ENCODE results near the gene HNRNPA1. TPM values are rescaled to one million over a fixed set of nuclear protein-coding genes. Genes with fewer than 3 reads are reported as not detected.
A peak's percentile ranks its signal among the peaks of the same experiment; 100 is the strongest.
"Not testable (repeated sequence)": the region's sequence is repeated elsewhere in the genome, so short reads cannot be mapped to it uniquely, and the experiment has no call there.

HNRNPA1 gene
- total RNA-seq, 1 experiment from 2014 or later = 1,426 TPM

DNA sequence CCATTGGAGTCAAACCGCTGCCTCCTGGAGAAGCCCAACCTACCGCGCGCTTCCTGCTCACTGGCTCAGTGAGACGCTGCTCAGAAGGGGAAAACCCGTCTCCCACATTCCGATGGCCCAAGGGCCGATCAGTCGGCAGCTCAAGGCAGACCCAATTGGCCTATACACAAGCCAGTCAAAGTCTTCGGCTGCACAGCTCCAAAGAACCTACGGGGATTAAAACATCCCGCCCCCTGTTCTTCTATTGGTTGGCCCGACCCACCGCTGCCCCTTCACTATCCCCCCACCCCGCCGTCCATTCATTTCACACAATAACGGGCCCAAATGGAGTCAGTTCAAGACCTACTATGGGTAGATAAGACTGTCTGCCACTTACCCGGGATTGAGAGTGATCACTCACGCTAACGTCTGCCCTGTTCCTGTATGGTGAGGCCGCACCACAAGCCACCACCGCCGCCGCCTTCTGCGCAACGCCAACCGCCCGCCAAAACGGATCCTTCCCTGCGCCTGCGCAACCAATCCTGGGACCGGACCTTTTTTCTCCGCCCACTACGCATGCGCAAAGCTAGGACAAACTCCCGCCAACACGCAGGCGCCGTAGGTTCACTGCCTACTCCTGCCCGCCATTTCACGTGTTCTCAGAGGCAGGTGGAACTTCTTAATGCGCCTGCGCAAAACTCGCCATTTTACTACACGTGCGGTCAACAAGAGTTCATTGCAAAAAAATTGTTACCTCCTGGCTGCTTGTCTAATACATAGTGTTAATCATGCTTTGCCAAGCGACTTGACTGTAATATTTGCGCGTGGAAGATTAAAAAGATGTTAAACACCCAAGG is 676 bp upstream of the HNRNPA1 start, which contains the start of gene CBX5:
Gene CBX5, minus strand, starts transcription at position 491 of the 836 bp plus-strand sequence. CDS start 22,472 bp downstream, outside the sequence.
- H3K27me3 ChIP-seq (replicated peaks; ENCODE audit: control insufficient read depth, insufficient read depth, low read length) = no peaks in the 10 kb centered on the region
- peaks cover 31% of the 10 kb centered on the region for H3K4me1 ChIP-seq
- H3K36me3 ChIP-seq (ENCODE audit: control insufficient read depth, insufficient read depth, low read length) = peaks cover 3% of the 10 kb centered on the region; the same call in 1 of the 2 replicates
- H3K4me3 ChIP-seq (ENCODE audit: low read depth, low read length) = peak within 1 kb of the TSS; percentile 80
- H3K4me1 Mint-ChIP-seq (ENCODE audit: low read depth, unreplicated experiment) = peaks cover 12% of the 10 kb centered on the region
- no TSS peak for BruUV-seq (replicated peaks)
- ChIA-PET CTCF (interaction anchor here (0.5 to 2.9 kb wide), 14 partner anchors 10 to 646 kb away, joined by 3 to 40 read pairs (median 4); partner anchors contain the start of genes COPZ1, HOXC10 and NFE2), POLR2A (interaction anchor here (0.5 to 2.9 kb wide), 26 partner anchors 9 to 1550 kb away, joined by 3 to 99 read pairs (median 6); partner anchors contain the start of genes CD63, COPZ1, DNAJC14 and HOXC8)
- peak; percentile 98 to 100 for DNase-seq
- no peaks in the 10 kb centered on the region for H3K9me3 ChIP-seq
- TF ChIP-seq, protein P1, sequence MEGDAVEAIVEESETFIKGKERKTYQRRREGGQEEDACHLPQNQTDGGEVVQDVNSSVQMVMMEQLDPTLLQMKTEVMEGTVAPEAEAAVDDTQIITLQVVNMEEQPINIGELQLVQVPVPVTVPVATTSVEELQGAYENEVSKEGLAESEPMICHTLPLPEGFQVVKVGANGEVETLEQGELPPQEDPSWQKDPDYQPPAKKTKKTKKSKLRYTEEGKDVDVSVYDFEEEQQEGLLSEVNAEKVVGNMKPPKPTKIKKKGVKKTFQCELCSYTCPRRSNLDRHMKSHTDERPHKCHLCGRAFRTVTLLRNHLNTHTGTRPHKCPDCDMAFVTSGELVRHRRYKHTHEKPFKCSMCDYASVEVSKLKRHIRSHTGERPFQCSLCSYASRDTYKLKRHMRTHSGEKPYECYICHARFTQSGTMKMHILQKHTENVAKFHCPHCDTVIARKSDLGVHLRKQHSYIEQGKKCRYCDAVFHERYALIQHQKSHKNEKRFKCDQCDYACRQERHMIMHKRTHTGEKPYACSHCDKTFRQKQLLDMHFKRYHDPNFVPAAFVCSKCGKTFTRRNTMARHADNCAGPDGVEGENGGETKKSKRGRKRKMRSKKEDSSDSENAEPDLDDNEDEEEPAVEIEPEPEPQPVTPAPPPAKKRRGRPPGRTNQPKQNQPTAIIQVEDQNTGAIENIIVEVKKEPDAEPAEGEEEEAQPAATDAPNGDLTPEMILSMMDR (IDR thresholded peaks at IDR 0.05; ENCODE audit: insufficient read depth in 1 of 2, low read depth in 1 of 2, low read length in 1 of 2, severe bottlenecking in 1 of 2, unreplicated experiment in 1 of 2) = no peak
- no peak within 1 kb of the TSS for H3K4me3 Mint-ChIP-seq (ENCODE audit: unreplicated experiment)
- no peaks in the 10 kb centered on the region for H3K9me3 Mint-ChIP-seq (ENCODE audit: unreplicated experiment)
- peaks cover 18% of the 10 kb centered on the region for H3K36me3 Mint-ChIP-seq (ENCODE audit: insufficient read depth, unreplicated experiment)
- intact Hi-C loops (cut with micrococcal nuclease; ENCODE audit: unreplicated experiment) = loop anchor here (1.0 to 2.0 kb wide), 7 partner anchors 18 to 779 kb away; partner anchors contain the start of genes COPZ1, NFE2 and TARBP2
- H3K27me3 Mint-ChIP-seq (ENCODE audit: insufficient read depth, unreplicated experiment) = no peaks in the 10 kb centered on the region
- H3K27ac Mint-ChIP-seq (ENCODE audit: unreplicated experiment) = no peak within 1 kb of the TSS

- H3K4me3 Mint-ChIP-seq (ENCODE audit: unreplicated experiment); DNase-seq; H3K27ac Mint-ChIP-seq (ENCODE audit: unreplicated experiment); H3K9me3 Mint-ChIP-seq (ENCODE audit: unreplicated experiment); H3K9me3 ChIP-seq; H3K36me3 ChIP-seq (ENCODE audit: control insufficient read depth, insufficient read depth, low read length); BruUV-seq (replicated peaks); H3K27me3 Mint-ChIP-seq (ENCODE audit: insufficient read depth, unreplicated experiment); H3K27me3 ChIP-seq (replicated peaks; ENCODE audit: control insufficient read depth, insufficient read depth, low read length): not testable (repeated sequence)
- Mint-ChIP-seq H3K36me3 (ENCODE audit: insufficient read depth, unreplicated experiment) (peaks cover 16% of the 10 kb centered on the region), H3K4me1 (ENCODE audit: low read depth, unreplicated experiment) (peaks cover 19% of the 10 kb centered on the region)
- H3K4me1 ChIP-seq = peaks cover 43% of the 10 kb centered on the region
- intact Hi-C loops (cut with micrococcal nuclease; ENCODE audit: unreplicated experiment) = loop anchor here (2.0 kb wide), 1 partner anchor 80 kb away; no protein-coding TSS in a partner anchor
- POLR2A ChIA-PET = interaction anchor here (0.6 to 2.9 kb wide), 4 partner anchors 11 to 78 kb away, joined by 6 to 99 read pairs (median 20); partner anchors contain the start of gene COPZ1
- CTCF ChIA-PET = interaction anchor here (2.5 to 2.9 kb wide), 2 partner anchors 44 to 98 kb away, joined by 8 to 40 read pairs; partner anchors contain the start of gene COPZ1
- H3K4me3 ChIP-seq (ENCODE audit: low read depth, low read length) = peak overlapping the region; percentile 80
These were observed 724 bp downstream of the HNRNPA1 start for GRCh38 chr12:54281261-54281638.

DNA sequence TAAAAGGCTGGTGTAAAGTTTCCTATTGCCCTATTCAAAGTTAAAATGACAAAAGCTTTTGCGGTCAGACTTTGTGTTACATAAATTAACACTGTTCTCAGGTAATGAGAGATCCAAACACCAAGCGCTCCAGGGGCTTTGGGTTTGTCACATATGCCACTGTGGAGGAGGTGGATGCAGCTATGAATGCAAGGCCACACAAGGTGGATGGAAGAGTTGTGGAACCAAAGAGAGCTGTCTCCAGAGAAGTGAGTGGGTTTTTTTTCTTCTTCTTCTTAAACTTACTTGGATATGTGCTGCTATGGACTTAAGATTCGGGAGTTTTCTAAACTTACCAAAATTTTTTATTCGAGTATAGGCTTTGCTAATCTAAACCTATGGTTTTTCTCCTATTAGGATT is 1.2 kb downstream of the HNRNPA1 start:
- H3K27me3 ChIP-seq (replicated peaks; ENCODE audit: control insufficient read depth, insufficient read depth, low read length); H3K27me3 Mint-ChIP-seq (ENCODE audit: insufficient read depth, unreplicated experiment); H3K4me3 Mint-ChIP-seq (ENCODE audit: unreplicated experiment); DNase-seq; H3K9me3 ChIP-seq; H3K27ac Mint-ChIP-seq (ENCODE audit: unreplicated experiment); BruUV-seq (replicated peaks); H3K9me3 Mint-ChIP-seq (ENCODE audit: unreplicated experiment); H3K36me3 ChIP-seq (ENCODE audit: control insufficient read depth, insufficient read depth, low read length): not testable (repeated sequence)
- POLR2A ChIA-PET = interaction anchor here (0.6 to 2.9 kb wide), 4 partner anchors 11 to 77 kb away, joined by 6 to 99 read pairs (median 20); partner anchors contain the start of gene COPZ1
- Histone ChIP-seq H3K4me1 (peaks cover 47% of the 10 kb centered on the region), H3K4me3 (ENCODE audit: low read depth, low read length) (peak overlapping the region; percentile 80)
- Mint-ChIP-seq H3K4me1 (ENCODE audit: low read depth, unreplicated experiment) (peaks cover 19% of the 10 kb centered on the region), H3K36me3 (ENCODE audit: insufficient read depth, unreplicated experiment) (peaks cover 12% of the 10 kb centered on the region)
- CTCF ChIA-PET = interaction anchor here (2.5 to 2.9 kb wide), 2 partner anchors 43 to 98 kb away, joined by 8 to 40 read pairs; partner anchors contain the start of gene COPZ1
- intact Hi-C loops (cut with micrococcal nuclease; ENCODE audit: unreplicated experiment) = loop anchor here (2.0 kb wide), 1 partner anchor 79 kb away; no protein-coding TSS in a partner anchor
